Measurements from ENCODE around the gene LPP.

LPP gene

GRCh38 chr3:188822411-188822810 is 668.5 kb downstream of the LPP start:
- no peaks in the 10 kb centered on the region for H3K36me3 ChIP-seq (ENCODE audit: control insufficient read depth, low read length)
- H3K27me3 ChIP-seq (ENCODE audit: control insufficient read depth, low read length) = no peaks in the 10 kb centered on the region
- H3K4me2 ChIP-seq (ENCODE audit: low read length) = no peak overlapping the region
- no peak for TF ChIP-seq CTCF (IDR thresholded peaks at IDR 0.05; ENCODE audit: low read depth, low read length, poor library complexity, severe bottlenecking)
- TF ChIP-seq EZH2phosphoT487 (IDR thresholded peaks at IDR 0.05; ENCODE audit: borderline replicate concordance, low read length) = no peak
- no peaks in the 10 kb centered on the region for H3F3A ChIP-seq (ENCODE audit: control insufficient read depth, insufficient read depth)
- no peaks in the 10 kb centered on the region for H4K20me1 ChIP-seq (ENCODE audit: control insufficient read depth, insufficient read depth, low read depth, low read length)
- no peak overlapping the region for H3K27ac ChIP-seq (ENCODE audit: low read depth, low read length)
- no peaks in the 10 kb centered on the region for H3K79me2 ChIP-seq (ENCODE audit: control insufficient read depth, low read length)
- no peaks in the 10 kb centered on the region for H3K9me2 ChIP-seq (replicated peaks; ENCODE audit: control insufficient read depth, low read length)
- H3K9me3 ChIP-seq (ENCODE audit: control insufficient read depth, insufficient read depth, low read length) = no peaks in the 10 kb centered on the region
- no peaks in the 10 kb centered on the region for H3K4me1 ChIP-seq (ENCODE audit: control insufficient read depth, low read length)
- no peak overlapping the region for H3K4me3 ChIP-seq (ENCODE audit: low read length)

GRCh38 chr3:188824566-188824965 is 670.6 kb downstream of the LPP start:
- Histone ChIP-seq H3K9me3 (ENCODE audit: control insufficient read depth, insufficient read depth, low read length) (no peaks in the 10 kb centered on the region), H3K9me2 (replicated peaks; ENCODE audit: control insufficient read depth, low read length) (no peaks in the 10 kb centered on the region), H3K27ac (ENCODE audit: low read depth, low read length) (no peak overlapping the region), H3F3A (ENCODE audit: control insufficient read depth, insufficient read depth) (no peaks in the 10 kb centered on the region), H3K4me2 (ENCODE audit: low read length) (no peak overlapping the region), H3K4me1 (ENCODE audit: control insufficient read depth, low read length) (no peaks in the 10 kb centered on the region), H3K4me3 (ENCODE audit: low read length) (no peak overlapping the region), H3K79me2 (ENCODE audit: control insufficient read depth, low read length) (no peaks in the 10 kb centered on the region), H3K36me3 (ENCODE audit: control insufficient read depth, low read length) (no peaks in the 10 kb centered on the region), H4K20me1 (ENCODE audit: control insufficient read depth, insufficient read depth, low read depth, low read length) (no peaks in the 10 kb centered on the region), H3K27me3 (ENCODE audit: control insufficient read depth, low read length) (no peaks in the 10 kb centered on the region)
- TF ChIP-seq CTCF (IDR thresholded peaks at IDR 0.05; ENCODE audit: low read depth, low read length, poor library complexity, severe bottlenecking) (no peak), EZH2phosphoT487 (IDR thresholded peaks at IDR 0.05; ENCODE audit: borderline replicate concordance, low read length) (no peak)

GRCh38 chr3:188825901-188826300 is 671.9 kb downstream of the LPP start:
- Histone ChIP-seq H3K79me2 (ENCODE audit: control insufficient read depth, low read length) (no peaks in the 10 kb centered on the region), H3K36me3 (ENCODE audit: control insufficient read depth, low read length) (no peaks in the 10 kb centered on the region), H3K9me2 (replicated peaks; ENCODE audit: control insufficient read depth, low read length) (no peaks in the 10 kb centered on the region), H3F3A (ENCODE audit: control insufficient read depth, insufficient read depth) (no peaks in the 10 kb centered on the region), H3K4me2 (ENCODE audit: low read length) (no peak overlapping the region), H4K20me1 (ENCODE audit: control insufficient read depth, insufficient read depth, low read depth, low read length) (no peaks in the 10 kb centered on the region), H3K4me1 (ENCODE audit: control insufficient read depth, low read length) (no peaks in the 10 kb centered on the region), H3K27me3 (ENCODE audit: control insufficient read depth, low read length) (no peaks in the 10 kb centered on the region), H3K4me3 (ENCODE audit: low read length) (no peak overlapping the region), H3K9me3 (ENCODE audit: control insufficient read depth, insufficient read depth, low read length) (no peaks in the 10 kb centered on the region), H3K27ac (ENCODE audit: low read depth, low read length) (no peak overlapping the region)
- TF ChIP-seq CTCF (IDR thresholded peaks at IDR 0.05; ENCODE audit: low read depth, low read length, poor library complexity, severe bottlenecking) (no peak), EZH2phosphoT487 (IDR thresholded peaks at IDR 0.05; ENCODE audit: borderline replicate concordance, low read length) (no peak)

GRCh38 chr3:188826574-188826973 is 672.6 kb downstream of the LPP start:
- Histone ChIP-seq H3K27me3 (ENCODE audit: control insufficient read depth, low read length) (no peaks in the 10 kb centered on the region), H3K36me3 (ENCODE audit: control insufficient read depth, low read length) (no peaks in the 10 kb centered on the region), H3K9me2 (replicated peaks; ENCODE audit: control insufficient read depth, low read length) (no peaks in the 10 kb centered on the region), H3K4me3 (ENCODE audit: low read length) (no peak overlapping the region), H3F3A (ENCODE audit: control insufficient read depth, insufficient read depth) (no peaks in the 10 kb centered on the region), H3K27ac (ENCODE audit: low read depth, low read length) (no peak overlapping the region), H4K20me1 (ENCODE audit: control insufficient read depth, insufficient read depth, low read depth, low read length) (no peaks in the 10 kb centered on the region), H3K9me3 (ENCODE audit: control insufficient read depth, insufficient read depth, low read length) (no peaks in the 10 kb centered on the region), H3K4me1 (ENCODE audit: control insufficient read depth, low read length) (no peaks in the 10 kb centered on the region), H3K4me2 (ENCODE audit: low read length) (no peak overlapping the region), H3K79me2 (ENCODE audit: control insufficient read depth, low read length) (no peaks in the 10 kb centered on the region)
- TF ChIP-seq EZH2phosphoT487 (IDR thresholded peaks at IDR 0.05; ENCODE audit: borderline replicate concordance, low read length) = no peak
- TF ChIP-seq CTCF (IDR thresholded peaks at IDR 0.05; ENCODE audit: low read depth, low read length, poor library complexity, severe bottlenecking) = no peak
